DMS114 treated with DMSO at 0.1 percent for 48 hours (cell line): ENCODE data around the gene SOX5.
"Not testable (repeated sequence)": the region's sequence is repeated elsewhere in the genome, so short reads cannot be mapped to it uniquely, and the experiment has no call there.

Experiments used
- DNase-seq: peaks from one replicate; lab custom pipeline; 2025; ENCODE audit not compliant: unreplicated experiment; lab: John Stamatoyannopoulos, UW

SOX5 gene

DNA sequence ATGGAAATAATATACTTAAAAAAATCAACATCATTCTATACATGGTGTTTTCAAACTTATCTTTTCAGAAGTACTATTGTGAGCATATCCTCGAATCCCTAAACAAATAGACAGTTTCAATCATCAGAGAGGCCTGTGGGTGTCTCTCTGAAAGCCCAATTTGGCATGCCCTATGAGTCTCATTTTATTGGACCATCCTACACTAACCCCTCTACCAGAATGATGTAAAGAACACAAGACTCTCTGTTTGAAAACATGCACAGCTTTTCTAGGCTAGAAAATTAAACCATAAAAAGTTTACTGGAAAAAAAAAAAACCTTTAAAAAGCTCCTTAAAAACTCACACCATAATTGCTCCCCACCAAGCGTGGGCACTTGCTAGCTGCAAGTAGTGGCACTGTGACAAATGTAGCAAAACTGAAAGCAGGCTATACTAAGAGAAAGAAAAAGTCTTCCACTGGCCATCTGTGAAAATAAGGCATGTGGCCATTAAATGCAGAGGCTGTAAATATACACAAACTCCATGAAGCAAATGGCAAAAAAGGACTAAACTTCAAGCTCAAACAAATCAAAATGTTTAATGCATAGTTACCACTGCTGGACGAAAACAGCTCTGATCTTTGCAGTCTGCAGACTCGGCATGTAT is 394.2 kb downstream of the SOX5 start:
- DNase-seq: no peak

DNA sequence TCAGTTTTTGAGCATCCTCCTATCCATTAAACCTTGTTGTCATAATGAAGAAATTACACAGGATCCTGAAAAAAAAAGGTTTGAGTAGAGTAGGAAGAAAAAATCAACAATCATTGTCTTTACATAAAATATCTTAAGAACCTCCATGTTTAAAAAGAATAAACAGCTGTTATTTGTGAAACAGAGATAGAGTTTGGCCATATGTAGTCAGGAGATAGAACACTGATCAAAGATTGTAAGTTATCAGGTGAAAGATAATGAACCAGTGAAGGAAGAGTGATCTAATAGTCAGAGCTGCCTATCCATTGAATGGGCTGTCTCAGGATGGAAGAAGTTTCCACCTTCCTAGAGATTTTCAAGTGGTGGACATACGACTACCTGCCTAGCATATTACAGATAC is 397.1 kb downstream of the SOX5 start:
- DNase-seq: no peak

DNA sequence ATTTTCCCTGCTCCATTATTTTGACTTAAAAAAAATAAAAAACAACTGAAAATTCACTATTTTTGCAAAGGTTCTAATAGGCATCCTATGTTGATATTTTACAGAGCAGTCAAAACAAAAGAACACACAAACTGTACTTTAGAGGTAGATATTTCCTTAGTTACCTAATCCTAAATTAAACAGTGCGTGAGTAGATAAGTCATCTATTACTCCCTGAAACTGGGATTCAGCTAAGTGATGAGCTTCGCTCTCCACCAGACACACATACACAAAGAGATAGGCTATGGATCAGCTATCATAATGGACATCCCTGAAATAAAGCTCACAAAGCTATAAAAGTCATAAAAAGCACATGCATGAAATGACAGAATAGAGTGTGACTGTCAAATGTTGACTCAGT is 398.7 kb downstream of the SOX5 start:
- DNase-seq: no peak

DNA sequence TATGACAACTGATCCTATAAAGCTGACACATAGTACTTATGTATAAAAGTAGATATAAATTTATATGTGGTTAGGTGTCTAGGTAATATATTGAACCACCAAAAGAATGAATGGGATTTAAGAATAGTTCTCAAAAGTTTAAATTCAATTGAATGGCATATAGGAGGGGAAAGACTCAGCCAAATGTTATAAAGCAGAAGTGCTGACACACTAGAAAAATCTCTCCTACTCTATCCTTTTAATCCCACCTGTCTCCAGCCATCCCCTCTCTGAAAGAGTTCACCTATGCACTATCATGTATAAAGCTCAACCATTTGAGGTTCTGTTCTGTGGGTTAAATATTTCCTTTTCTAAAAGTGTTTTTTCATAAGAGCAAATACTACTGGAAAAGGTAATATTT is 400.7 kb downstream of the SOX5 start:
- DNase-seq: no peak

DNA sequence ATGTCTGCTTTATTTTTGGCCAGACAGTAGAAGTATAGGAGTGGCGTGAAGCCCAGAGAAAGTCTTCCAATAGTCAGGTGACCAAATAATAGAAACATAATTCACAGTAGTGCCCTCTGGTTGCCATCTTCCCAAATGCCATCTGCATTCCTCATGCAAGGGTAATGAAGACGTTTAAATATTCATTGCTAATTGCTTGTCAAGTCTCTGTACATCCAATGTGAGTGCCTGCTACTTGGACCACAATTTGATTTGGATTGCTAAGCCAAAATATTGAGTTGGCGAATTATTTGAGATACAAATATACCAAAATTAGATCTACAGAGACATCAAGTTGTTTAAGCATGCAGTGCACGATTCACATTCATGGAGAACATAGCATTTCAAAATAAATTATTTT is 402.7 kb downstream of the SOX5 start:
- DNase-seq: no peak

DNA sequence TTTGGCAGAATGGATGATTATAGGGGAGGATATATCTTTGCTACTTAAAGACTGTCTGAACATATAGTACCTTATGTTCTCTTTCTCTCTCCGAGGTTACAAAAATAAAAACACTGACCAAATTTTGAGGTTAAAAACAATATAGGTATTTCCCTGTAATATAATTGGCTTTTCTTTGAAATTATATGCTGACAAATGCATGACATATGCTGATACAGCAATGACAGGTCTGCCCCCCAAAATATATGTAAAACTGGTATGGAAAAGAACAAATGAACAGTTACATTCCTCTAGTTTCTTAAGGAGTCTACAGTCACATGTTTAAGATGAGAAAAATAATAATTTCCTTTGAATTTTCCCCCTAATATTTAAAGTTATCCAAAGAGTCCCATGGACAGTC is 405.7 kb downstream of the SOX5 start:
- no peak for DNase-seq

DNA sequence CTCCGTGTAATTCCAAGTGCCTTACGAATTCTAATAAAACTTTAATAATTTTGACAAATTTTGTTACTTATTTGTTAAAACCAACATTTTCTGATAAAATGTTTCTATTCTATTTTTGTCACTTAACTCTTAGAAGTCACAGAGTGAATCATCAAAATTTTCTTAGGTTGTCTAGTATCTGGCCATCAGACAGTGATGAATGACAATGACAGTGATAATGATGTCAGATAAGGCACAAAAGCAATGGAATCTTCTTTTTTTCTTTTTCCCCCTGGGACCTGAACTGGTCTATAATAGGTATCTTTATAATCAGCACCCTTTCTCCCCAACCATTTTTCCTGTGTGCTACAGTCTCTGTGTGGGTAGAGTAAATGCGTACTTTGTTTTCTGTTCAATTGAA is 407.3 kb downstream of the SOX5 start:
- no peak for DNase-seq

DNA sequence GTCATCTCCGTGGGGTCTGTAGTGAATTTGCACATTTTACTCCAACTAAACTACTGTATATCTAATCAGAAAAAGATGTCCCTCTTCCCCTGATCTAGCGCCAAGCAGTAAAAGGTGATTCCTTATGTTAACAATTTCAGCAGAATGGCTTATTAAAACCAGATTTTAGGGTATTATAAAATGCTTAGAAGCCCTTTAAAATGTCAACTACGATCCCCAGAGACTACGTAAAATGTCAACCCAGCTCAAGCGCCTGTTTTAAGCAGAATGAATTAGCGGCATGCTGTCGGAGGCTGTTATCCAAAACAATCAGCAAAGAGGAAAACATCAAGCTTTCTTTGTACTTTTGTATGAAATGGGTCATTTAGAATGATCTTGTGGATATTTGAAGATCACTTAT is 408.9 kb downstream of the SOX5 start:
- no peak for DNase-seq

DNA sequence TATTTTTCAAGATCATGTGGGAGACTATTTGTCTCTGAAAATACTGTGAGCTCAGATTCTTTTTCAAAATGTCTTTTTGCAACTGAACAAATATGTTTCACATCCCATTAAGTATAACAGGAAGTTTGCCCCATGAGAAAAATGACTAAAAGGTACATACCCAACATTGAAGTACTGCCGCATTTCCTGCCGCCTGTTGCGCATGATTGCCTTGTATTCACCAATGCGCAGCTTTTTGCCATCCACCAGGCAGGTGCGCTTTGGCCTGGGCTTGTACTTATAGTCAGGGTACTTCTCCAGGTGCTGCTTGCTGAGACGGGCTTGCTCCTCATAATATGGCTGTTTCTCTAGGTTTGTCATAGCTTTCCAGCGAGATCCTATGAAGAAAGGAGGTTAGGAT is 413.2 kb downstream of the SOX5 start:
- no peak for DNase-seq

DNA sequence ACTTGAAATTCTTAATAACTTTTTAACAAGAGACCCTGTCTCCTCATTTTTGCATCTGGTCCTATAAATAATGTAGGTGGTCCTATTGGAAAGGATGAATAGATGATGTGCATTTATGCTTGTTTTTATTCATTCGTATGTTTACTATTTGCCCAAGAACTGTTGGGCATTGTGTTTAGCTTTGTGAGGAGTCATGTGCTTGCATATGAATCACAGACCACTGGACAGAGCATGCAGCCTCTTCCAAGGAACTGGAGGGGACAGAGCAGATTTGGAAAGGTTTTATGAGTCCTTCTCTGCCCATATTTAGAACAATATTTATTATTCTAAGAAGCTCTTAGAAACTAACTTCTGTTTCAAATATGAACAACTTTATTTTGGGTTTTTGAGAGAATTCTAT is 414.0 kb downstream of the SOX5 start:
- DNase-seq: no peak

DNA sequence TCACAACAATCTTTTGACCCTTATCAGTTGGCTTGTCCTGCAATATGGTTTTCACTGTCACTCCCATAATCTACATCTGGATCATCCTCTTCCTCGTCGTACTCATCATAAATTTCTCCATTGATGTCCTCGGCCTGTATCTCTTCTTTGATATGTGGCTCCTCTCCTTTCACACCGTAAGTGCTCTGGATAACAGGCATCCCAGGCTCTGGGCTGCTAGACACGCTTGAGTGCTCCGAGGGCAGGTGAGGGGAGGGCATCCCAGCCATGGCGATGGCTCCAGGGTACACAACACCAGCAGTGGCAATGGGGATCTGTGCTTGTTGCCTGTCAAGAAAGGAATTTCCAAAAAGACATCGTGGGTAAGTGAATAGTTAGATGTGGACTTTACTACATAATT is 415.3 kb downstream of the SOX5 start:
- no peak for DNase-seq

DNA sequence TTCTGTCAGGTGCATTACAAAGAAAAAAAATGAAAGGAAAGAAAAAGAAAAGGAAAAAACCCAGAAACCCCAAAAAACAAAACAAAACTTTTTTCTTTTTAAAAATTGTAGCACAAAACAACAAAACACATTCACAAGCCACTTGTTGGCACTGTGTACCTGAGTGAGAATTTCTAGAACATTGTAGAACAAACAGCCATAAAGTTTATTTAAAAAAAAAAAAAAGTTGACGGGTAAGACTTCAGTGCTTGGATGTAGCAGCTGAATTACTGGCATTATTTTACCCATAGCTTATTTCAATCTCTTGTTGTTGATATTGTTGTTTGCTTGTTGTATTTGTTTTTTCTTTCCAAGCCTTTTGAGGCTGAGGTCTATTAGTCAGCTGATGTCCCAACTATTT is 415.8 kb downstream of the SOX5 start:
- DNase-seq: no peak

DNA sequence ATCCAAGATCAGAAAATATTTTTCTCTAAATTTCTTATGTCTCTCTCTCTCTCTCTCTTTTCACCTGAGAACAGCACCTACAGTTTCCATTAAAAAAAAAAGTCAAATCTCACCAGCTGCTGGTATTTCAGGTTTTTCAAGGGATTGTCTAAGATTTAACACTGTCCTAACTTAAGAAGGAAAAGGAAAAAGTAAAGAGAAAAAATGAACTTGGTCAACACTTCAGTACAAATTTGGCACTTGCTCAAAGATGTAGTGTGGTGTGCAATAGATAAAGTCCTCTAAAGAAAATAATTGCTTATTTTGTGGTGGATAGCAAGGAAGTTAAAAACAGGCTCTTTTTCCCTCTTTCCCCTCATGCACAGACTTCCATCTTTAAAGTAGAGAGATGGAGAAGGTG is 416.2 kb downstream of the SOX5 start:
- DNase-seq: no peak

DNA sequence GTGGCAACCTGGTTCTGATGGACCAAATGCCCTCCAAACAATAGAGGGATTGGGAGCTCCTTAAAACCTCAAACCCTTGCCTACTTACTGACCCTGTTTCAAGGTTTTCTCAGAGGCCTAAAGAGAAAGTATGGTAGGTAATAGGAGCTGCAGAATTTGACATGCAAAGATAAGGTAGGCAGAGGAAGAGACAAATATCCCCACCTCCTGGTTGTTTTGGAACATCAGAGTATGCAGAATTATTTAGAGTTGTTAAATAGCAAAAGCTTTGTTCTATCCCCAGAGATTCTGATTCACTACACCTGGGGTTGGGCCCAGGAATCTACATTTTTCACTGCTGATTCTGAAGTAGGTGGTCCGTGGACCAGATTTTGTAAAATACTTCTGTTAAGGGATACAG is 421.2 kb downstream of the SOX5 start:
- no peak for DNase-seq

DNA sequence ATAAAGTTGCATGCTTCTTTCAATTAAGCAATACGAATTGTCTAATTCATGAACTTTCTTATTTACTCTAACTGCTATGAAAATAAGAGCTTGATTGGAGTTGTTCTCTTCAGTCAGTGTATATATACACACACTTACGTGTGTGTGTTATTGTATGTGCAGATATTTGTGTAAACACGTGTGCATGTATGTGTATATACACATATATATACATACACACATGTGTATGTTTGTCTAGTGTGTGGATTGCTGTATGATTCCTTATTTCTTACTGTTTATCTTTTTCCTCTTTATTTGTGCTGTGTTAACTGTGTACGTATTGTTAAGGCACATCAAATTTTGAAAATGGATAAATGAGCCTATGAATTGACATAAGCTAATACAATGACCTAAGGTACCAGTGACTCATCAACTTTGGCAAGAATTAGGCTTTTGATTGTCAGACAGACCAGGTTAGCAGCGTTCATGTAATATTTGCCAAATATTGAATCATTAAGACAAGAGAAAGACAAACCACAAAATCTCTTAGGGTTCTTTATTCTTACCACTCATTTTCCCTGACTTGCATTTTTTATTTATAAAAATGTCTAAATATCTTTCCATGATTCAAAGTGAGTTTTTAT is 423.9 kb downstream of the SOX5 start:
- no peak for DNase-seq

DNA sequence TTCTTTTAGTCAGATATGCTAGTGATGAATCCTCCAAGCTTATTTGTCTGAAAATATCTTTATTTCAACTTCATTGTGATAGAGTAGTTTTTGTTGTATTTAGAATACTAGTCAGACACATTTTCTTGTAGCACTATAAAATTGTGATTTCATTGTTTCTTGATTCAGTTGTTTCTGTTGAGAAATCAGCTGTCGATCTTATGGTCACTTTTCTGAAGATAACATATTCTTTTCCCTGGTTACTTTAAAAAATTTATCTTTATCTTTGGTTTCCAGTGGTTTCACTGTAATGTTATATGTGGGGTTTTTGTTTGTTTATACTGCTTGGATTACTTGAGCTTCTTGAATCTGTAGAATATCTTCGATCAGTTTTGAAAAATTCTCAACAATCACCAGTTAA is 426.1 kb downstream of the SOX5 start:
- DNase-seq: no peak

DNA sequence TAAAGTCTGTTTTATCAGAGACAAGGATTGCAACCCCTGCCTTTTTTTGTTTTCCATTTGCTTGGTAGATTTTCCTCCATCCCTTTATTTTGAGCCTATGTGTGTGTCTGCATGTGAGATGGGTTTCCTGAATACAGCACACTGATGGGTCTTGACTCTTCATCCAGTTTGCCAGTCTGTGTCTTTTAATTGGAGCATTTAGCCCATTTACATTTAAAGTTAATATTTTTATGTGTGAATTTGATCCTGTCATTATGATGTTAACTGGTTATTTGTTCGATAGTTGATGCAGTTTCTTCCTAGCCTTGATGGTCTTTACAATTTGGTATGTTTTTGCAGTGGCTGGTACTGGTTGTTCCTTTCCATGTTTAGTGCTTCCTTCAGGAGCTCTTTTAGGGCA is 430.0 kb downstream of the SOX5 start:
- not testable (repeated sequence) for DNase-seq

DNA sequence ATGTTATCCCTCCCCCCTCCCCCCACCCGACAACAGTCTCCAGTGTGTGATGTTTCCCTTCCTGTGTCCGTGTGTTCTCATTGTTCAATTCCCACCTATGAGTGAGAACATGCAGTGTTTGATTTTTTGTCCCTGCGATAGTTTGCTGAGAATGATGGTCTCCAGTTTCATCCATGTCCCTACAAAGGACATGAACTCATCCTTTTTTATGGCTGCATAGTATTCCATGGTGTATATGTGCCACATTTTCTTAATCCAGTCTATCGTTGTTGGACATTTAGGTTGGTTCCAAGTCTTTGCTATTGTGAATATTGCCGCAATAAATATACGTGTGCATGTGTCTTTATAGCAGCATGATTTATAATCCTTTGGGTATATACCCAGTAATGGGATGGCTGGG is 433.7 kb downstream of the SOX5 start:
- DNase-seq: not testable (repeated sequence)

DNA sequence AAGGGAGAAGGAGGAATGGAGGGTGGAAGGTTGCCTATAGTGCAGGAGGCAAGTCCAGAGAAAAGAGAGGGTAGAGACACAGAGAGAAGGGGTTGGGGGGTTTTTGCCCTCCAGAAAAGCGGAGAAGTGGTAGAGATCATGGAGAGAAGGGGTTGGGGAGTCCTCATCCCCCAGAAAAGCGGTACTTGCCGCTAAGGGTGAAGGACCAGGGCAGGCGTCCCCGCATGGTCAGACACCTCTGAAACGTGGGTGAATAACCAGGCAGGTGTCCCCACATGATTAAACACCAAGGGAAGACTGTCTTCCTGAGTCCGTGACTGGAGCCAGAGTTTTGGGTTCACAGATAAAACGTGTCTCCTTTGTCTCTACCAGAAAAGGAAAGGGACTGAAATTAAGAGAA is 439.0 kb downstream of the SOX5 start:
- DNase-seq: no peak

DNA sequence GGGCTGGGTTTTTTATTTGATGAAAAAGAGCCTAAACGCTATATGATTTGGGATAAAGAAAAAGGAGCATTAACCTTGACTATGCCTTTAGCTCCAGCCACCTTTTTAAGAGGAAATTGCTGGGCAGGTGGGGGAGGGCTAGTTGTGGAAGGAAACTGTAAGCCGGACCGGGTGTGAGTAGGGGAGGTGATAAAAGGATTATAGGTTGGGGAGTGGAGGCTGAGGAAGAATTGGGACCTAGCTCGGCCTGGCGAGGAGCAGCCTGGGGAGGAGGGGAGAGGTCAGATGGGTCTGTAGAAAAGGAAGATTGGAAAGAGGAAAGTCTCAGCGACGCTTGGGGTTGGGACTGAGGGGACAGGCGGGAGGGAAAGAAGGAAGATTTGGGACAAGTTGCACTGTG is 439.6 kb downstream of the SOX5 start:
- DNase-seq: not testable (repeated sequence)

DNA sequence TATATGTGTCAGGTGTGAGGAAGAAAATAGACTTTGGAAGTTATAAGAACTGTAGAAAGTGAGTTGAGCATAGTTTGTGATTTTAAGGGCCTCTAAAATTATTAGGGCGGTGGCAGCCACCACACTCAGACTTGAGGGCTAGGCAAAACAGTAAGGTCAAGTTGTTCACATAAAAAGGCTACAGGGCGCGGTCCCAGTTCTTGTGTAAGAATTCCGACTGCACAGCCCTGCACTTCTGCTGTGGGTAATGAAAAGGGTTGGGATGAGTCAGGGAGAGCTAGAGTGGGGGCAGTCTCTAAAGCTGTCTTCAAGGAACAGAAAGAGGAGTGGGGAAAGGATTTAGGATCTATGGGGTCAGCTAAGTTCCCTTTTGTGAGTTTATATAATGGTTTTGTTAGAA is 441.7 kb downstream of the SOX5 start:
- not testable (repeated sequence) for DNase-seq

DNA sequence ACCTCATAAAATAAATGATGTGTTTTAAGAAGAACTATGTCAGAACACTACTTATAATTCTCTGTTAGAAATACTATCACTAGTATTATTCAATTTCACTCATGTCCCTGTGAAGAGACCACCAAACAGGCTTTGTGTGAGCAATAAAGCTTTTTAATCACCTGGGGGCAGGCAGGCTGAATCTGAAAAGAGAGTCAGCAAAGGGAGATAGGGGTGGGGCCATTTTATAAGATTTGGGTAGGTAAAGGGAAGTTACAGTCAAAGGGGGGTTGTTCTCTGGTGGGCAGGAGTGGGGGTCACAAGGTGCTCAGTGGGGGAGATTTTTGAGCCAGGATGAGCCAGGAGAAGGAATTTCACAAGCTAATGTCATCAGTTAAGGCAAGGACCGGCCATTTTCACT is 443.7 kb downstream of the SOX5 start:
- not testable (repeated sequence) for DNase-seq
